GM12878 (cell line): ENCODE data around the gene HSCB. TPM values are rescaled to one million over a fixed set of nuclear protein-coding genes. Genes with fewer than 3 reads are reported as not detected.
A peak's percentile ranks its signal among the peaks of the same experiment; 100 is the strongest.

Experiments
- ATAC-seq: fragments of 200-7000 bp; cut with Tn5 transposase; 3 replicates; pipeline ENCODE4 v1.9.1; 2020; ENCODE audit warnings: mild to moderate bottlenecking, moderate library complexity
- BruUV-seq: library from RNA; stranded (reverse); fragments of 400-500 nt; replicated peaks from 2 replicates; lab custom pipeline; 2021; lab: Mats Ljungman, UMichigan
- CTCF ChIA-PET: fragments of 300-600 bp; sonication (Branson Sonifier 250); formaldehyde crosslinking; extraction: SDS; loops from one replicate; lab custom pipeline; 2021; ENCODE audit warnings: inconsistent platforms; lab: Yijun Ruan, JAX
- POLR2A ChIA-PET: fragments of 350-600 bp; formaldehyde crosslinking; extraction: SDS; loops from one replicate; lab custom pipeline; 2021; ENCODE audit warnings: inconsistent platforms; lab: Charles Lee
- RAD21 ChIA-PET: fragments of 300-600 bp; sonication (Branson Sonifier 250); formaldehyde crosslinking; loops from one replicate; lab custom pipeline; 2023; ENCODE audit warnings: antibody characterized with exemption; ENCODE audit not compliant: unreplicated experiment; lab: Charles Lee
- SMC1A ChIA-PET: fragments of 300-600 bp; sonication (Branson Sonifier 250); formaldehyde crosslinking; loops from one replicate; lab custom pipeline; 2023; ENCODE audit not compliant: unreplicated experiment, uncharacterized antibody; lab: Charles Lee
- DNase-seq: peaks from one replicate; pipeline ENCODE4 v3.0.0-alpha.2; 2011; ENCODE audit warnings: low read depth, low spot score
- FAIRE-seq: peaks from 3 replicates; lab custom pipeline; 2011; peaks lifted over from hg19 to GRCh38; lab: Jason Lieb, UNC
- H2AFZ ChIP-seq: 2 replicates; pipeline ENCODE4 v1.6.0; 2011; ENCODE audit warnings: low read depth, low read length, control low read depth; ENCODE audit not compliant: control insufficient read depth
- H3K27ac ChIP-seq: 2 replicates; pipeline ENCODE4 v1.5.1; 2011; ENCODE audit warnings: control low read depth; ENCODE audit not compliant: control insufficient read depth, insufficient read depth
- H3K27me3 ChIP-seq, 2 experiments: replicated peaks in 1 of 2; 2 replicates each; pipeline versions ENCODE4 v1.6.0 to v1.6.1; 2011; ENCODE audit warnings: low read length in 1 of 2; ENCODE audit not compliant: control insufficient read depth in 2 of 2, insufficient read depth in 2 of 2
- H3K36me3 ChIP-seq, 2 experiments: 2 replicates each; pipeline ENCODE4 v1.5.1; 2011; ENCODE audit warnings: low read length in 1 of 2; ENCODE audit not compliant: control insufficient read depth in 2 of 2, insufficient read depth in 2 of 2
- H3K4me1 ChIP-seq: 2 replicates; pipeline ENCODE4 v1.6.1; 2011; ENCODE audit warnings: mild to moderate bottlenecking, low read length, moderate library complexity, mixed read lengths; ENCODE audit not compliant: control insufficient read depth, insufficient read depth
- H3K4me2 ChIP-seq: 2 replicates; pipeline ENCODE4 v1.6.0; 2011; ENCODE audit warnings: control low read depth; ENCODE audit not compliant: control insufficient read depth, insufficient read depth
- H3K4me3 ChIP-seq: fragments of 200-600 bp; sonication (generic); 2 replicates; pipeline ENCODE4 v1.5.1; 2016
- H3K79me2 ChIP-seq: 2 replicates; pipeline ENCODE4 v1.6.0; 2011; ENCODE audit warnings: low read length; ENCODE audit not compliant: control insufficient read depth, insufficient read depth
- H3K9ac ChIP-seq: 2 replicates; pipeline ENCODE4 v1.8.0; 2011; ENCODE audit warnings: low read length, control low read depth, mixed read lengths; ENCODE audit not compliant: control insufficient read depth, insufficient read depth
- H3K9me3 ChIP-seq: replicated peaks from 3 replicates; pipeline ENCODE4 v1.5.1; 2011; ENCODE audit warnings: mild to moderate bottlenecking, low read length; ENCODE audit not compliant: control insufficient read depth, insufficient read depth
- H4K20me1 ChIP-seq: 2 replicates; pipeline ENCODE4 v1.6.0; 2011; ENCODE audit not compliant: control insufficient read depth, insufficient read depth
- ATF3 ChIP-seq: IDR thresholded peaks from 2 replicates; pipeline ENCODE4 v1.6.1; 2011; ENCODE audit warnings: low read depth, mild to moderate bottlenecking, low read length, moderate library complexity, borderline replicate concordance; ENCODE audit errors: extremely low read depth
- GATAD2B ChIP-seq: fragments of 450-650 bp; conservative IDR thresholded peaks from 2 replicates; pipeline ENCODE4 v1.6.1; 2017; ENCODE audit warnings: low read depth, mild to moderate bottlenecking, moderate library complexity
- HSF1 ChIP-seq: fragments of 150-350 bp; IDR thresholded peaks from 2 replicates; pipeline ENCODE4 v1.6.1; 2014; ENCODE audit warnings: mild to moderate bottlenecking, low read depth, low read length
- IKZF2 ChIP-seq, 2 experiments: fragments of 450-650 bp; IDR thresholded peaks; 2 replicates each; pipeline ENCODE4 v1.6.1; 2017; ENCODE audit warnings: mild to moderate bottlenecking in 2 of 2, moderate library complexity in 2 of 2
- MYC ChIP-seq: IDR thresholded peaks from 2 replicates; pipeline ENCODE4 v1.6.1; 2011; ENCODE audit warnings: mild to moderate bottlenecking, low read length, moderate library complexity, inconsistent platforms; ENCODE audit not compliant: insufficient read depth, insufficient replicate concordance, insufficient read length, severe bottlenecking
- NBN ChIP-seq: fragments of 450-650 bp; IDR thresholded peaks from 2 replicates; pipeline ENCODE4 v1.6.1; 2016
- PKNOX1 ChIP-seq: fragments of 450-650 bp; IDR thresholded peaks from 2 replicates; pipeline ENCODE4 v1.6.1; 2016; ENCODE audit warnings: mild to moderate bottlenecking
- POLR2AphosphoS5 ChIP-seq: IDR thresholded peaks from 2 replicates; pipeline ENCODE4 v1.6.1; 2011; ENCODE audit warnings: mild to moderate bottlenecking, low read length, inconsistent platforms
- RAD21 ChIP-seq: IDR thresholded peaks from 2 replicates; pipeline ENCODE4 v1.6.1; 2011; ENCODE audit warnings: mild to moderate bottlenecking, low read depth, low read length, moderate library complexity; ENCODE audit not compliant: insufficient read depth
- SREBF2 ChIP-seq: IDR thresholded peaks from 2 replicates; pipeline ENCODE4 v1.6.1; 2012; ENCODE audit warnings: mild to moderate bottlenecking, low read length
- STAT3 ChIP-seq: IDR thresholded peaks from 2 replicates; pipeline ENCODE4 v1.6.1; 2011; ENCODE audit warnings: low read depth, low read length, improper control_type of control experiment
- TBL1XR1 ChIP-seq: IDR thresholded peaks from 2 replicates; pipeline ENCODE4 v1.6.1; 2012; ENCODE audit warnings: low read depth, low read length, improper control_type of control experiment
- USF2 ChIP-seq: IDR thresholded peaks from 2 replicates; pipeline ENCODE4 v1.6.1; 2011; ENCODE audit warnings: low read depth, low read length, improper control_type of control experiment, borderline replicate concordance
- ZNF687 ChIP-seq: fragments of 450-650 bp; IDR thresholded peaks from 2 replicates; pipeline ENCODE4 v1.6.1; 2017; ENCODE audit warnings: mild to moderate bottlenecking, moderate library complexity
- WGBS: methylation state at CpG from one replicate; pipeline ENCODE4 v1.1.6; 2016; ENCODE audit warnings: low lambda C conversion rate; ENCODE audit not compliant: insufficient replicate concordance, insufficient coverage; ENCODE audit errors: missing lambda C conversion rate; 5-methylcytosine and 5-hydroxymethylcytosine counted together
- in situ Hi-C: fragments of 300-500 bp; cut with MboI; formaldehyde crosslinking; loops from 9 replicates; pipeline ENCODE4 v1.14.3; 2018; ENCODE audit warnings: mixed read lengths
- intact Hi-C: fragments of 100-400 bp; cut with micrococcal nuclease; formaldehyde crosslinking; loops from one replicate; pipeline ENCODE4 v1.14.2; 2022; ENCODE audit not compliant: unreplicated experiment
- polyA plus RNA-seq, 11 experiments: library from polyadenylated mRNA; depleted of rRNA in 4 of 11; unstranded in 6 of 11; stranded (reverse) in 5 of 11; fragments of >200 nt; fragmentation: Nextera tagmentation in 4 of 11; fragmentation: Illumina TruSeq in 1 of 11; extraction: Ambion mirVana in 4 of 11; extraction: Trizol in 1 of 11; gene quantifications; 1 replicate in 1 of 11; 2 replicates in 10 of 11; pipeline versions ENCODE4 v1.2.1 to v1.2.3, GENCODE V29; 2011 to 2016; ENCODE audit warnings: inconsistent platforms in 2 of 11, missing spikeins in 2 of 11, low read depth in 1 of 11
- total RNA-seq, 4 experiments: library from RNA; depleted of rRNA in 3 of 4; stranded (reverse); fragments of >200 nt in 3 of 4; fragmentation: Illumina TruSeq in 1 of 4; extraction: Trizol in 1 of 4; gene quantifications; 2 replicates each; pipeline versions ENCODE4 v1.2.1 to v1.2.3, GENCODE V29; 2013 to 2021

HSCB gene
- total and polyA plus RNA-seq, 10 of the 15 experiments (the other 5 are each of a cell fraction or from before 2014, with no cell fraction given) = 10.6 to 28.4 (median 20.8) TPM

- BruUV-seq = no TSS peak
- 0% methylated on average over 7 of the region's 10 CpGs for WGBS
- DNase-seq (no peak), FAIRE-seq (no peak), ATAC-seq (no peak)
- Histone ChIP-seq H3K4me1 (peaks cover 7% of the 10 kb centered on the region), H3K79me2 (peaks cover 20% of the 10 kb centered on the region), H3K4me3 (peak overlapping the region; percentile 69), H3K27ac (peak overlapping the region; percentile 82), H3K27me3 (no peaks in the 10 kb centered on the region), H3K36me3 (peaks cover 2 to 16% of the 10 kb centered on the region in 2 experiments), H3K9me3 (no peaks in the 10 kb centered on the region), H4K20me1 (no peaks in the 10 kb centered on the region), H3K9ac (peak overlapping the region; percentile 84), H2AFZ (peak overlapping the region; percentile 78), H3K4me2 (peak overlapping the region; percentile 95)
- ChIA-PET RAD21 (interaction anchor here (0.8 kb wide), 1 partner anchor 69 kb away, joined by 3 read pairs; no protein-coding TSS in a partner anchor), POLR2A (interaction anchor here (1.0 to 1.8 kb wide), 5 partner anchors 30 to 76 kb away, joined by 3 to 7 read pairs (median 4); partner anchors contain the start of genes CCDC117 and XBP1), SMC1A (interaction anchor here (0.7 to 2.5 kb wide), 5 partner anchors 9 to 56 kb away, joined by 3 to 9 read pairs (median 7); no protein-coding TSS in a partner anchor), CTCF (interaction anchor here (1.4 to 1.5 kb wide), 2 partner anchors 32 to 86 kb away, joined by 3 to 5 read pairs; no protein-coding TSS in a partner anchor)
- intact Hi-C loops (loop anchor here (2.0 to 5.0 kb wide), 2 partner anchors 30 to 50 kb away; partner anchors contain the start of gene CCDC117), in situ Hi-C loops (no loop called here)
- TF ChIP-seq PKNOX1 (peak; percentile 75), HSF1 (no peak), ATF3 (no peak), STAT3 (no peak), TBL1XR1 (no peak), IKZF2 (IDR thresholded peaks at IDR 0.05) (peak; percentile 13 to 78; a peak in 2 of 4 replicates), GATAD2B (no peak), ZNF687 (no peak), POLR2AphosphoS5 (no peak), RAD21 (no peak), USF2 (no peak), SREBF2 (no peak), MYC (no peak), NBN (peak; percentile 87; the same call in 1 of the 2 replicates)
Observed at GRCh38 chr22:28742562-28742962, 723 bp downstream of the HSCB start.
